ENCODE measurements around the gene ABCA5.

DNA sequence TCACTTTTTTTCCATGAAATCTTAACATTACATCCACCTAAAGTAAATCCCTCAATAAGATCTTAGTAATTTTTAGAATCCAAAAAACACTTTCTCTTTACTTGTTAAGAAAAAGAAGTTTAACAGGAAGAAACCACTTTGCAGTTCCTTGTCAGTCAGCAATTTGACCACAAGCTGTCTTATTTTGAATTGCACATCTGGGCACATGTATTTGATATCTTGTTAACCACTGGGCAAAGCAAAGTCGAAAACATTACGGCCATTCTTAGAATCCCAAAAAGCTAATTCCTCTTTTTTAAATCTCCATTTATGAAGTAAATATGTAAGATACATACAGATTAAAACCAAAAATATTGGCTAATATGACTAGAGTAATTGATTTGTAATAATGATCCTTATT, 99.4 kb downstream of the ABCA5 start:
- TF ChIP-seq POLR2A (IDR thresholded peaks at IDR 0.05; ENCODE audit: low read depth, low read length) (no peak), EZH2 (IDR thresholded peaks at IDR 0.05; ENCODE audit: borderline replicate concordance, low read depth, low read length, severe bottlenecking) (no peak), JUN (IDR thresholded peaks at IDR 0.05; ENCODE audit: borderline replicate concordance, insufficient read depth, insufficient read length, low read depth) (no peak)
- TF ChIP-seq, protein P1, sequence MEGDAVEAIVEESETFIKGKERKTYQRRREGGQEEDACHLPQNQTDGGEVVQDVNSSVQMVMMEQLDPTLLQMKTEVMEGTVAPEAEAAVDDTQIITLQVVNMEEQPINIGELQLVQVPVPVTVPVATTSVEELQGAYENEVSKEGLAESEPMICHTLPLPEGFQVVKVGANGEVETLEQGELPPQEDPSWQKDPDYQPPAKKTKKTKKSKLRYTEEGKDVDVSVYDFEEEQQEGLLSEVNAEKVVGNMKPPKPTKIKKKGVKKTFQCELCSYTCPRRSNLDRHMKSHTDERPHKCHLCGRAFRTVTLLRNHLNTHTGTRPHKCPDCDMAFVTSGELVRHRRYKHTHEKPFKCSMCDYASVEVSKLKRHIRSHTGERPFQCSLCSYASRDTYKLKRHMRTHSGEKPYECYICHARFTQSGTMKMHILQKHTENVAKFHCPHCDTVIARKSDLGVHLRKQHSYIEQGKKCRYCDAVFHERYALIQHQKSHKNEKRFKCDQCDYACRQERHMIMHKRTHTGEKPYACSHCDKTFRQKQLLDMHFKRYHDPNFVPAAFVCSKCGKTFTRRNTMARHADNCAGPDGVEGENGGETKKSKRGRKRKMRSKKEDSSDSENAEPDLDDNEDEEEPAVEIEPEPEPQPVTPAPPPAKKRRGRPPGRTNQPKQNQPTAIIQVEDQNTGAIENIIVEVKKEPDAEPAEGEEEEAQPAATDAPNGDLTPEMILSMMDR (IDR thresholded peaks at IDR 0.05; ENCODE audit: extremely low read depth in 1 of 2, insufficient read depth in 1 of 2, low read depth in 1 of 2, low read length in 2 of 2) = no peak
